Activated CD4-positive, alpha-beta T cell treated with anti-CD3 and anti-CD28 coated beads for 4 hours (primary cell): Measurements from ENCODE around the gene WSCD1.

Experiments used
- DNase-seq, 2 donors: peaks; one replicate each; pipeline ENCODE4 v3.0.0-alpha.2; 2020

Gene WSCD1

GRCh38 chr17:6108987-6109386 lies 38.8 kb downstream of the WSCD1 start:
- no peak for DNase-seq

GRCh38 chr17:6109536-6109935 lies 39.4 kb downstream of the WSCD1 start:
- DNase-seq, result no peak

GRCh38 chr17:6110088-6110487 lies 39.9 kb downstream of the WSCD1 start:
- no peak for DNase-seq

DNA sequence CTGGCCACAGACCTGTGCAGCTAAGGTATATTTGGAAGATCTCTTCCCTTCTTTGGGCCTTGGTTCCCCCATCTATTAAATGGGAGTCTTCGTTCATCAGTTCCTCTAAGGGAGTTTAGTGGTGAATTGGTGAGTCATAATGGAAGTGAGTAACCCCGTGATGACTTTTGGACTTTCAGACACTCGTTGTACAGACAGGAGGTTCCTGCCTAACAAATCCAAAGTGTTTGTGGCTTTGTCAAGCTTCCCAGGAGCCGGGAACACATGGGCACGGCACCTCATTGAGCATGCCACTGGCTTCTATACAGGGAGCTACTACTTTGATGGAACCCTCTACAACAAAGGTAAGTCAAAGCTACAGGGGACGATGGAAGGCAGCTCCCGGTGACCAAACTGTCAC lies 40.4 kb downstream of the WSCD1 start:
- no peak for DNase-seq

- DNase-seq, result no peak
Observed at GRCh38 chr17:6120351-6120750, 50.2 kb downstream of the WSCD1 start.

DNA sequence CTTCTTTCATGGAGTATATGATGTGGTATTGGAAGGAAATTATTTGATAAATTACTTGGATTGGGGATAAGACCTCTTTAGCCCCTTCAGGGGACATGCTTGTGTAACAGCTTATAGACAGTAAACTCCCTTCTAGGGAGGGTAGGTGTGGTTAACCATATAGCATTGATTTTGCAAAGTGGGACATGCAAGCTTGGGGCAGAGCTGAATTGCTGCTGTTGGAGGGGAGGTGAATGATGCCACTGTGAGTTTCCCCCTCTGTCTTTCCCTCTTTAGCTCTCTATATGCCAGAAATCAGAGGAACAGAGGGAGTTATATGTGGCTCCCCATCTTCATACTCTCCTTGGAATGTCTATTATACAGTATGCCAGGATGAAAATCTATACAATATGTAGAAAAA lies 54.7 kb downstream of the WSCD1 start:
- DNase-seq, result no peak

- no peak for DNase-seq
Observed at GRCh38 chr17:6126768-6127167, 56.6 kb downstream of the WSCD1 start.

GRCh38 chr17:6134721-6135120 lies 64.5 kb downstream of the WSCD1 start:
- DNase-seq, result no peak

GRCh38 chr17:6135236-6135635 lies 65.1 kb downstream of the WSCD1 start:
- DNase-seq, result no peak

- no peak for DNase-seq
Observed at GRCh38 chr17:6135996-6136395, 65.8 kb downstream of the WSCD1 start.

- no peak for DNase-seq
Observed at GRCh38 chr17:6137716-6138502, 67.7 kb downstream of the WSCD1 start.

GRCh38 chr17:6138761-6139446 lies 68.7 kb downstream of the WSCD1 start:
- no peak for DNase-seq

GRCh38 chr17:6139447-6139832 lies 69.3 kb downstream of the WSCD1 start:
- DNase-seq, result no peak

DNA sequence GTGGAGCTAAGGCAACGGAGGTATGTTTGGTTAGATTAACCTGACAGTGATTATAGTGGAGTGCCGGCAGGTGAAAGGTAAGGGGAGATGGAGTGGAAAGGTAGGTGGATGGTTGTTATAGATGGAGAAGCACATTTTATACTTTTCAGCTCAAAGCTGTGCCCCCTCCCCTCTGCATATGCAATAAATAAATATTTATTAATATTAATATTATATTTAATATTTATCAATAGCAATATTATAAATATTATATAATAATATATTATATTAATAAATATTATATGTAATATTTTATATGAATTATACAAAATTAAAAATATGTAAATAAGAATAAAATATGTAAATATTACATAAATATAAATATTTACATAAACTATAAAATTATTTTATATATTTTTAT lies 70.0 kb downstream of the WSCD1 start:
- no peak for DNase-seq

- no peak for DNase-seq
Observed at GRCh38 chr17:6140728-6141330, 70.7 kb downstream of the WSCD1 start.

GRCh38 chr17:6142701-6143100 lies 72.5 kb downstream of the WSCD1 start:
- no peak for DNase-seq

DNA sequence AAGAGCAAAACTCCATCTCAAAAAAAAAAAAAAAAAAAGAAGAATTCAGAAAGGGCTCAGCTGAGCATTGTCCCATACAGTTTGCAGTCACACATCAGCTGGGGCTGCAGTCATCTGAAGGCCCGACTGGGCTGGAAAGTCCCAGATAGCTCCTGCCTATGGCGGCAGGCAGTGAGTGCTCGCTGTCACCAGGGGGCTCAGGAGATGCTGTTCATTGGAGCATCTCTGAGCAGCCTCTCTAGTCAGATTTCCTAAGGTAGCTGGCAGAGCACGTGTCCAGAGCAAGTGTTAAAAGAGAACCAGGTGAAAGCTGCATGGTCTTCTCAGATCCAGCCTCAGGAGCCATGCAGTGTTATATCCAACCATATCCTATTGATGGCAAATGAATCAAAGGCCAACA lies 75.8 kb downstream of the WSCD1 start:
- DNase-seq, result no peak

GRCh38 chr17:6147042-6147441 lies 76.9 kb downstream of the WSCD1 start:
- DNase-seq, result no peak

- no peak for DNase-seq
Observed at GRCh38 chr17:6153375-6153774, 83.2 kb downstream of the WSCD1 start.

DNA sequence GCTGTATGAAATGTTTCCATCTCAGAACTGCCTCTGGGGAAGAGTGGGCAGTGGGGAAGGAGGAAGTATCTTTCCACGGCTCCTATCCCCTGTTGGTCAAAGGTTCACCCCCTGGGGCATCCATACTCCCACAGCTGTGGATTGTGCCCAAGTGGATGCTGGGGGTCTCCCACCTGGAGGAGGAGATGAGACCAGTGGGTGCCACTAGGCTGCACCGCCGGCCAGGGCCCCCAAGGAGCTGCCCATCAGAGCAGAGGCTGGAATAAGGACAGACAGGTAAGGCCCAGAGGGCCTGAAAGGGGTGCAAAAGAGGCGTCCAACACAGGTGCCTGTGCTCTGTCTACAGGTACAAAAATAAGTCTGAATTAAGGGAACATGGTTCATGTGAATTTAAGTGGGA lies 87.5 kb downstream of the WSCD1 start:
- DNase-seq, result no peak

DNA sequence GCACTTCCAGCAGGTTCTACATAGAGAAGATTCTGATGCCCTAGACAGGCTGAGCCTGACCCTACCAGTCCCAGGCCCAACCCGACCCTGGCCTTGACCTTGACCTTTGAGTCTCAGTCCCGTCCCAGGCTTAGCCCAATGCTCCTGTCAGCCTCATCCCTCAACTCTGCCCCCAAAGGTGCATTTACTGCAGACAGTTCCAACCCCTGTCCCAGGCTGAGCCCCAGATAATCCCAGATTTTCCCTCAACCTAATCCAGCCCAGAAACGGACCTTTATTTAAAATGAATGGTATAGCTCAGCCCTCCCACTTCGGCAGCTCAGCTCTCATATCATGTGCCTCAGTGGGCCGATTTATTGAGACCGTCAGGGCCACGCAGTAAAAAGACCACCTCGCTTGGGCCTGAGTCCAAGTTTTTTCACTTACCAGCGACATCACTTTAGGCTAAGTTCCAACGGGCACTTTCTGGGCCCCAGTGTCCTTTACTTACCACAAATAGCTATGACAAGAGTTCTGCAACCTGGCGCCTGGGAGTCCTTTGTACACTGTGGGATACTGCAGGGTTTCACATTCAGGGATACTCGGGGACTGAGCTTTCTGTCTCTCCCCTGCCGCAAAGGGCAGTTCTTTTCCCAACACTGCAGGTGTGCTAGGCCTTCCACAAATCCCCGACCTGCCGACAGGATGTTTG lies 89.5 kb downstream of the WSCD1 start:
- no peak for DNase-seq

DNA sequence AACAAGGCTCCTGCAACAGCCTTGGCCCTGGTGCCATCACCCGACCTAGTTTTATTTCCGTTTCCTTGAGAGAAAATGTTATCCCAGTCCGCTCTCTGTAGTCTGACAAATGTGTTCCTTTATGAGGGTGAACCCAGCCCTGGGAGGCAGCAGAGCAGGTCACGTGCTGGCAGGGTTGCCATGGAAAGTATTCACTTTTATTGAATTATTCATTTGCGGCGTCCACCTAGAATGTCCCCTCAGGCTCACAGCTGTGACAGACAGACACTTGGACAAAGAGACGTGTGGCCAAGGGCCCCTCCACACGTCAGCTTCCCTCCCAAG lies 90.0 kb downstream of the WSCD1 start:
- no peak for DNase-seq

DNA sequence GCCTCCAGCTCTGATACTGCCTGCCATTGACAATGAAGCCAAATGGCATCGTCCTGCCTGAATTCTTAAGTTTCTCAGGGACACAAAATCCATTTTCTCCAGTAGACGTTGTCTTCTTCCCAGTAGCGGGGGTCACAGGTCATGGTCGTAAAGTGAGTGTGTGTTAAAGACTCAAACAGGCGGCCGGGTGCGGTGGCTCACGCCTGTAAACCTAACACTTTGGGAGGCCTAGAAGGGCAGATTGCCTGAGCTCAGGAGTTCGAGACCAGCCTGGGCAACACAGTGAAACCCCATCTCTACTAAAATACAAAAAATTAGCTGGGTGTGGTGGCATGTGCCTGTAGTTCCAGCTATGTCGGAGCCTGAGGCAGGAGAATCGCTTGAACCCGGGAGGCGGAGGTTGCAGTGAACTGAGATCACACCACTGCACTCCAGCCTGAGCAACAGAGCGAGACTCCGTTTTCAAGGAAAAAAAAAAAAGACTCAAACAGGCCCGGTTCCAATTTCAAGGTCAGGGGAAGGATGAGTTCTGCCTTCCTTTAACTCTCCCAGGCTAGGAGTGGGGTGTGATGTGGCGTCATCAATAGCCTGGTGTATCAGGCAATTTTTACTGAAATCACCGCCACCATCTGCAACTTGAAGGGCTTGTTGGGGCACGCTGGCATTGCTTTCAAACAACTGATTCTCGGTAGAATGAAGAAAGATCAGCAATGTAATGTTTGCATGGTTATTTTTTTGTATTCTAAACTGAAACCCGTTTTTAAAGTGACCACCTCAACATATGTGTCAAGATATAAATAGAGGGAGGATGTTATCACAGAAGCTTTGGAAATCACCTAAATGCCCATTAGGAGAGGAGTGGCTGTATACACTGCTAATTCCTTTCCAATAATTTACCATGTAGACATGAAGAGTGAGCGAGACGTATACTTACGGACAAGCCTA lies 91.0 kb downstream of the WSCD1 start:
- no peak for DNase-seq
